ACC112 (cell line): ENCODE data around the gene FAM72C.
"Not testable (repeated sequence)": the region's sequence is repeated elsewhere in the genome, so short reads cannot be mapped to it uniquely, and the experiment has no call there.

Experiments used
- H2AFZ ChIP-seq: fragments of 200-600 bp; sonication (generic); one replicate; pipeline ENCODE4 v1.6.0; 2017; ENCODE audit warnings: antibody characterized with exemption, low read length; ENCODE audit not compliant: unreplicated experiment
- H3K27ac ChIP-seq: fragments of 200-600 bp; sonication (generic); 2 replicates; pipeline ENCODE4 v1.5.1; 2014; ENCODE audit warnings: low read depth, mild to moderate bottlenecking, antibody characterized with exemption, low read length, moderate library complexity
- H3K27me3 ChIP-seq: fragments of 200-600 bp; sonication (generic); 2 replicates; pipeline ENCODE4 v1.6.1; 2014; ENCODE audit warnings: mild to moderate bottlenecking, antibody characterized with exemption, low read length, moderate library complexity, mixed read lengths; ENCODE audit not compliant: insufficient read depth
- H3K36me3 ChIP-seq: fragments of 200-600 bp; sonication (generic); 2 replicates; pipeline ENCODE4 v1.6.1; 2016; ENCODE audit warnings: mild to moderate bottlenecking, antibody characterized with exemption, low read length, moderate library complexity, mixed read lengths; ENCODE audit not compliant: insufficient read depth
- H3K4me1 ChIP-seq: fragments of 200-600 bp; sonication (generic); one replicate; pipeline ENCODE4 v1.6.1; 2016; ENCODE audit warnings: low read length, mixed read lengths; ENCODE audit not compliant: insufficient read depth, unreplicated experiment, control insufficient read depth
- H3K4me3 ChIP-seq: fragments of 200-600 bp; sonication (generic); 2 replicates; pipeline ENCODE4 v1.5.1; 2014; ENCODE audit warnings: mild to moderate bottlenecking, low read depth, low read length
- H3K79me2 ChIP-seq: fragments of 200-600 bp; sonication (generic); one replicate; pipeline ENCODE4 v1.6.0; 2016; ENCODE audit warnings: low read length; ENCODE audit not compliant: control insufficient read depth, unreplicated experiment, insufficient read depth

FAM72C gene

DNA sequence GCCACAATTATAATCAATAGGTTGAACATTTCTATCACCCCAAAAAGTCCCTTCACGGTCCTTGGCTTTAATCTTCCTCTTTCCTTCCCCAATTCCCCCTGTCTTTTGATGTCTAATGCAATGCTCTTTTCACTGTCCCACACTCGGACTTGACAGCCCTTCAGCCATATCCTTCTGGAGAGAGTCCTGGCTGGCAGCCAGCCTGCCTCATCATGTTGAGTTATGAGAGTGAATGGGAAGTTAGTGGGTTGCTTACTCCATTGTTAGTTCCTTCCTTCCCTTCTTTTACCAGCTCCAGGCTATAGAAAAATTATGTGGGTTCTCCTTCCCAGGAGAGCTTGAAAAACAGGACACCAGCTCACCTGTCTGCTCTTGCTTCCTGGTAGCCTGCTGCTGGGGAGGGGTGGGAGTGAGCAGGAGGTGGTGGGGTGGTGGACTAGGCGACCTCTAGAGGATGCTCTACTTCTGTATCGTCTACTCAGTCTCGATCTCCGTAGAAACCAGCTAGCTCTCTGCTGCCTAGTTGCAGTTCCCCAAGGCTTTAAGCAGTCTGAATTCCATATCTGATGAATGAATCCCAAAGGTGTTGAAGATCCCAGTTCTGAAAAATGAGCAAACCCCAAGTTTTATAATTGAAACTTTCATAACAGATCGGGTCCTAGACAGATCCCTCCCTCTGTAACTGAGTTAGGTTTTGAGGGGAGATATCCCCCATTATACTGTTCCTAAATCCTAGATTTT is 30.5 kb upstream of the FAM72C start:
- H3K79me2 ChIP-seq, H3K36me3 ChIP-seq, H2AFZ ChIP-seq, H3K27ac ChIP-seq, H3K4me3 ChIP-seq, H3K4me1 ChIP-seq, H3K27me3 ChIP-seq: not testable (repeated sequence)

DNA sequence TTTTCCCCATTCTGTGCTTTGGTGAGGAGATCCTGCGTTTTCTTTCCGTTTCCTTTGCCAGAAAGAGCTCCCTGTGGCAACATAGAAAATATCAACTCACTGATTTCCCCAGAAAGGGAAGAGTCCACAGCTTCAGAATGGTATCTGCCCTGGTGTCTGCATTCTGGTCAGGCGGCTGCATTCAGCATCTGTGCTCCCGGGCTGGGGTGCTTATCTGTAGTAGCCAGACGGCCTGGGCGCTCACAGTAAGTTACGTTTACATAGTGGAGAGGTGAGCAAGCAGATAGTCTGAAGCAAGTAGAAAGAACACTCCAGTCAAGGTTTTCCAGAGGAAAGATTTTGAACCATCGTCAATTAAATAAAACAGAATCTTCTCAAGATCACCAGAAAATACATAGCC is 29.3 kb upstream of the FAM72C start:
- not testable (repeated sequence) for H3K36me3 ChIP-seq, H2AFZ ChIP-seq, H3K27ac ChIP-seq, H3K4me1 ChIP-seq, H3K27me3 ChIP-seq, H3K4me3 ChIP-seq, H3K79me2 ChIP-seq

DNA sequence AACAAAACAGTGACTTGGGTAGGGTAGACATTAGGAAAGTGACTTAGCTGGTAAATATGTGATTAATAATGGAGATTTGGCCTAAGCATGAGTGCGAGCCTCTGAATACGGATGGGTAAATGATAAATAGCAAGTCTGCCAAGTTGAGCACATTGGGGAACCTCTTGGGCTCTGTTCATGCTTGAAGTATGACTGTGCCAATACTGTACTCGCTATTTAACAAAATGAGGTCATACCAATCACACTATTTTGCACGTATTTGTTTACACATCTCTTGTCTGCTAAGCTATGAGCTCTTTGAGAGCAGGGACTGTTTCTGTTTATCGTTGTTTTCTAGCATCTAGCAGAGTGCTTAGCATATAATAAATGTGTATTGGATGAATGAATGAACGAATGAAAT is 24.2 kb upstream of the FAM72C start:
- H3K4me1 ChIP-seq, H3K27me3 ChIP-seq, H3K4me3 ChIP-seq, H3K27ac ChIP-seq, H3K36me3 ChIP-seq, H2AFZ ChIP-seq, H3K79me2 ChIP-seq: not testable (repeated sequence)

DNA sequence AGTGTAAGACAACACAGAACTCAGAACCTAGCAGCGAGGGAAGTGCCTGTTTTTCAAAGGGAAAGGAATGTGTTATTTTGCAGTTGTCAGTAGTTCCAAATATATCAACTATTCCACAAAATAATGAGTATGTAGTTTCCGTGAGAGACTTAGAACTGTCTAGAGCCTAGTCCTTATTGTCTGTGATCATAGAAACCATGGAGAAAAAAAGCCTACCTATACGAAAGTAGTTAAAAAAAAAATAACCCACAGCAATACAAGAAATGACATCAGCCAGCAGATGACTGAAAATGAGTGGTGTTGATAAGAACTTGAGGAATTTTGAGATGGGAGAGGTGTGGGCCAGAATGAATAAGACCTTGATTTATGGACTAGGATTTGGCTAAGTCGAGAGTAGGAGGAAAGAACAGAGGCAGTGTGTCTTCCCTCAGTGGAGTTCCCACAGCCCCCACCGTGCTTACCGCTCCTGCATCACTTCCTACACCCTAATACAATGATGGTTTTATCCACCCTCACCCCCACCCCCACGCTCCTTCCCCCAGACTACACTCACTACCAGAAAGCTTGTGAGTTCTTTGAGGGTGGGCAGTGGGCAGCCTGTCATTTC is 21.6 kb upstream of the FAM72C start:
- not testable (repeated sequence) for H3K4me3 ChIP-seq, H3K27ac ChIP-seq, H3K36me3 ChIP-seq, H3K79me2 ChIP-seq, H2AFZ ChIP-seq, H3K27me3 ChIP-seq, H3K4me1 ChIP-seq

DNA sequence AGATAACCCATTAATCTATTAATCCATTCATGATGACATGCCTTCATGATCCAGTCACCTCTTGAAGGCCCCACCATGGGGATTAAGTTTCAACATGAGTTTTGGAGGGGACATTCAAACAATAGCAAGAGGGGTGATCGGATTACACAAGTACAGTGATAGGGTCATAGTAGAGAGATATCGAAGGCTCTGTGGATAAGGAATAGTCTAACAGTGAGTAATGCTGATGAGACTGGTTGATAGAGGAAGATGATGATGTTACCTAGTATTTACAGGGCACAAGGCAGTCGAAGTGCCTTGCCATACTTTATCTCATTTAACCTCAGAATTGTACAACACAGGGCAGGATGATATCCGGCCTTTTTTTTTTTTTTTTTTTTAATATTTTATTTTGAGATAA is 18.9 kb upstream of the FAM72C start:
- not testable (repeated sequence) for H3K27me3 ChIP-seq, H2AFZ ChIP-seq, H3K36me3 ChIP-seq, H3K27ac ChIP-seq, H3K79me2 ChIP-seq, H3K4me3 ChIP-seq, H3K4me1 ChIP-seq

DNA sequence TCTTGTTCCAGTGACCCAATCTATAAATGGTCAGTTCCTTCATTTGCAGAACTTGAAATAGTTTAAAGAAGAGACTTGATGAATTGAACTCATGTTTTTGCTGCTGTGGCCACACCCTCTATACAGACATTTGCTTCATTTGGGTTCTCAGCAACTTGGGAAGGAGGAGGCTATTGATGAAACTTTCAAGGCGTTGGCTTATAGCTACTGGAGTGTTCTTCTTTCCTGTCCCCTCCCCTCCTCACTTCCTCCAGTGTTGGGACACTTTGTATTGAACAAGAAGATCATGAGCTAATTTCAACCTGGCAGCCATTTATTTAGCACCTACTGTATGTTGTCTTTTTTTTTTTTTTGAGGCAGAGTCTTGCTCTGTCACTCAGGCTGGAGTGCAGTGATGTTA is 17.9 kb upstream of the FAM72C start:
- not testable (repeated sequence) for H2AFZ ChIP-seq, H3K79me2 ChIP-seq, H3K27ac ChIP-seq, H3K36me3 ChIP-seq, H3K27me3 ChIP-seq, H3K4me3 ChIP-seq, H3K4me1 ChIP-seq

DNA sequence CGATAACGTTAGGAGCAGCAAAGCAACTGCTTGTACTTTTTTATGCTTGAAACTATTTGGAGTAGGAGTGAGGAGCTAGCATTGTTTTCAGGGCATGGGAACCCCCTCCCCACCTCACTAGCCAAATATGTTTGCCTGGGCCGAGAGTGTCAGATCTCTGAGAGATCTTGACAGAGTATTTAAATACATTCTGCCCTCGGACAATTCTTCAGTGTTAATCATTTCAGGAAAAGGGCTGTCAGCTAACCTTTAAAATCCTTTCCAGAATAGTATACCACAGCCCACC is 17.6 kb upstream of the FAM72C start:
- not testable (repeated sequence) for H3K27me3 ChIP-seq, H3K36me3 ChIP-seq, H3K4me1 ChIP-seq, H3K4me3 ChIP-seq, H3K79me2 ChIP-seq, H2AFZ ChIP-seq, H3K27ac ChIP-seq

DNA sequence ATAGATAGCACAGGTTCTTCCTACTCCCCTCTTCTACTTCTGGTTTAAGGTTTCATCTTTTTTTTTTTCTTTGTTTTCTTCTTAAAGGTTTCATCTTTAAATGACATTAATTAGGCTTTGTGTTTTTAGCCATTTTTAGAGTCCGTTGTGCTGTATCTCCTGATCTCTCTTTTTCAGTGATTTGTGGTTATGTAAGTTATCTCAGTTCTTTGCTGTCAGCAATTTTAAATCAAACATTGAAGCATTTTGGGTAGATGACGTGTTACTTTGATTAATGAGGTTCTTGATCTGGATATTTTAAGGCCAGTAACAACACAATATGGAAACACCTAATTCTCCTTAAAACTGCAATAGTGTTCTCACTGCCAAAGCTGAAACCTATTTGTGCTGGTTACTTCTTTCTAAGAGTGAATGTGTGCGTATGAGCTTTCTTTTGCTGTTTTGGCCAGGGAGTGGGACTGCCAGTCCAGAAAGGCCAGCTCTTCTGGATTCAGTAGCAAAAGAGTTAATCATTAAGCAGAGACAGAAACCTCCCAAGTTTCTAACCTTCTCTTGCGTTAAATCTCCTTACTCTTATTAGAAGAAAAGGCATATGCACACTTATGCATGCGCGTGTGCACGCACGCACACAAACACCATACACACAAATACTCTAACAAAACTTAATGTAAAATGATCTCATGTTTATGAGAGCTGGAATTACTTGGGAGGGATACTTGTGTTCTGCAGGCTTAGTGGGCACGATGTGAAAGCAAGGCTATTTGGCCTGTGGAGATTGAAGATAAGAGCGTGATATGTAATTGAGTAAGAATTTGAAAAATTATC is 17.0 kb upstream of the FAM72C start:
- H3K4me1 ChIP-seq, H3K4me3 ChIP-seq, H3K27ac ChIP-seq, H3K79me2 ChIP-seq, H3K27me3 ChIP-seq, H3K36me3 ChIP-seq, H2AFZ ChIP-seq: not testable (repeated sequence)

DNA sequence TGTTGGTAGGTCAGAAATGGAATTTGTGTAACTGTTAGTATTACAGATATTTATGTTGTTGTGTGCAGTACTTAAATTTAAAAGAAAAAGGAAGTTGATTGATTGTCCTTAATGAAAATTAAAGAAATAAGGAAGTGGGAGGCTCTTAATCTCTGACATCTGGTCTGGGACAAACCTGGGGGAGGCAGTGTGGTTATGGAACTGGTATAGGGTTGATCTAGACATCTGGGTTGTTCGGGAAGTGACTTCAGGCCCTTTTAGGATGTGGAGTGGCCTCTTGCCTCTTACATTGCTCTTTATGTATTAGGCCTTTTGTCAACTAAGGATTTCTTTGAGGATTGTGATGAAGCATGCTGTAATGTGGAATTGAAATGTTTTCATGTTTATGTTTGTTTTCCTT is 16.1 kb upstream of the FAM72C start:
- H3K79me2 ChIP-seq, H3K27me3 ChIP-seq, H3K27ac ChIP-seq, H3K4me3 ChIP-seq, H3K4me1 ChIP-seq, H3K36me3 ChIP-seq, H2AFZ ChIP-seq: not testable (repeated sequence)

DNA sequence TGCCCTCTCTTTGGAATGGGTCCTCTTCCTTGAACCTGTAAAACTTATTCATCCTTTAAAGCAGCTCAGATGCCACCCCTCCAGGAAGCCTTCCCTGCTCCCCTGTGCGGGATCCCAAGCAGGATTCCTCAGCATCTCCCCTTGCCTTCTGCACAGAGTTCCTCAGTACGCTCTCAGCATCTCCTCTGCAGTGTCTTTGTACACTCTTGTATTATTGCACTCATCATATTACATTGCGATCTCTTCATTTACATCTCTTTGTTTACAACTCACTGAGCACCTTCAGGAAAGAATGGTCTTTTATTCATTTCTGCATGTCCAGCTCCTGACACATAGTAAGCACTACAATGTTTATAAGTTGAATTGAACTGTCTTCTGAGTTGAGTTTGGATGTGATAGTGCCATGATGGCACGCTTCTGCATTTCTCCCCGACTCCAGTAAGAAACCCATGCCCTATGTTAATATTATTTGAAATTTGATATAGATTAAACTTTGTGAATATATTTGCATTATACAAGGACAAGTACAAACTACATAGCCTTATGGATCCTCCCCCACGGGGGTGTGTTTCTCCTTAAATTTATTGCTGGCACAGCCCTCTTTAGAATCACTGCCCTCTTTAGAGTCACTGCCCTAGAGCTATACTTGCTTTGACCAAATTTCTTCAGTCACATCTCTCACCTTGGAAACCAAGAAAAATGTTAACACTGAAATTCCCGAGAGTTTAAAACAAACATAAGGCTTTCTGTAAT is 13.1 kb upstream of the FAM72C start:
- not testable (repeated sequence) for H3K79me2 ChIP-seq, H2AFZ ChIP-seq, H3K27ac ChIP-seq, H3K27me3 ChIP-seq, H3K36me3 ChIP-seq, H3K4me1 ChIP-seq, H3K4me3 ChIP-seq

DNA sequence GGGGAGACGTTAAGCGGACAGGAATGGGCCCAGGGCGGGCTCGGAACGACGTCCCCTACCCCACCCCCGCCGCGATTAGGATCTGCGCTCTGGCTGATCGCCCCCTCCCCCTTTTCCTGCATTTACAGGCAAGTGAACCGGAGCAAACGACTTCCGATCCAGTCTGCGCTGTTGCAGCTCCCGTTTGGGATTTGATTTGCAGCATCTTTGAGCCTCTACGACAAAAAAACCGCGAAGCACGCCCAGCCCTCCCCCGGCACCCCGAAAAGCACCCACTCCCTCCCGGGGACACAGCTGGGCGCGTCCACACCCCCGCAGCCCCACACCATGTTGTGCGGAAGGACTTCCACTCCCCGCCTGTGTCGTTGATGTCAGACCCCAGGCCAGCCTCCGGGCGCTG is 2.6 kb upstream of the FAM72C start:
- H3K4me3 ChIP-seq: peak overlapping the region; percentile 57
- not testable (repeated sequence) for H3K27me3 ChIP-seq, H3K36me3 ChIP-seq, H2AFZ ChIP-seq, H3K79me2 ChIP-seq, H3K27ac ChIP-seq, H3K4me1 ChIP-seq
